Heart left ventricle (tissue), 13 donors: ENCODE data around the gene SAMD4B.

Experiments used
- CTCF ChIP-seq, 12 donors: fragments of 200-600 bp; sonication (generic) in 4 of 12; IDR thresholded peaks; one replicate each; pipeline versions ENCODE4 v1.5.0 to v1.8.0; 2018 to 2022; ENCODE audit warnings: antibody characterized with exemption in 12 of 12, mild to moderate bottlenecking in 5 of 12
- POLR2A ChIP-seq, 2 donors: fragments of 450-650 bp; IDR thresholded peaks; one replicate each; pipeline ENCODE4 v1.6.1; 2017; ENCODE audit warnings: antibody characterized with exemption in 2 of 2, mild to moderate bottlenecking in 2 of 2, moderate library complexity in 2 of 2
- donor health status: ischemic (EF 13 %, LVEDD 7.1; RV severe dilation, severe dysfunction).
- donor health status: DM: no; HTN: yes; CAD: no.
- donor health status: DM: no; HTN: no; CAD: no.
- donor health status: ischemic (EF 25% LVEDD 6.9; RV normal size, moderate dysfunction).
- donor health status: ischemic (EF 25% LVEDD 5.7; RV mildly dilated, moderate dysfunction).
- donor health status: ischemic (EF 35%, LVEDD 5.7; RV mildly dilated, moderate dysfunction).
- donor health status: nonischemic (EF 11% LVEDD 7.7; RV severe dilation, severe dysfunction).
- donor health status: DM: yes; HTN: yes; CAD: no.
- donor health status: PGD.
- donor health status: ischemic (EF 29% LVEDD 5.4; RV normal size, mild dysfunction).
- donor health status: nonischemic (EF 23%, LVEDD 6.1; RV moderate dilation, normal function).

- TF ChIP-seq POLR2A (IDR thresholded peaks at IDR 0.05) (peak in 1 of 2 donors; percentile 0), CTCF (IDR thresholded peaks at IDR 0.05) (no peak)
Measured at GRCh38 chr19:39408392-39409207, 66.4 kb downstream of the SAMD4B start.
